ENCODE data around the gene DTNB. TPM values are rescaled to one million over a fixed set of nuclear protein-coding genes. Genes with fewer than 3 reads are reported as not detected.

Gene DTNB
- total and polyA plus RNA-seq, 7 donors = 2.4 to 7.8 (median 4.8) TPM

DNA sequence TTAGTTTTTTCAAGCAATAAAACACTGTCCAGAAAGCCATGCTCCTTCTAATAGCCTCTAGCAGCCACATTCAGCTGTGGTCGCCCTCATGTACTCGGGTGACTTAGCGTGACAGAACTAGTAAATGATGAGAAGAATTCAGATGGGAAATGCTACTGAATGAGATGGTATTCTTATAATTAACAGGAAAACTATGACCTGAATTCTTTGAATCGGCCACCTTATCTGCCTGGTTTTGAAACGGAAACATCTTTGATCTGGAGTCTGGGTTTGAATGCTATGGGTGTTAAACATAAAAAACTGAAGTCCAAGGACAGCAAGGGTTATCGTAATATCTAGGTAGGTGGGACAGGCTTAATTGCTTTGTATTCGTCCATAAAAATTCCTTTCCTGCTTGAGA, 192.8 kb downstream of the DTNB start:
- H3K9me3 ChIP-seq = peaks cover 0 to 5% (median under 1%) of the 10 kb centered on the region in 4 donors
- TF ChIP-seq POLR2A (IDR thresholded peaks at IDR 0.05) = no peak
- TF ChIP-seq, protein P1, sequence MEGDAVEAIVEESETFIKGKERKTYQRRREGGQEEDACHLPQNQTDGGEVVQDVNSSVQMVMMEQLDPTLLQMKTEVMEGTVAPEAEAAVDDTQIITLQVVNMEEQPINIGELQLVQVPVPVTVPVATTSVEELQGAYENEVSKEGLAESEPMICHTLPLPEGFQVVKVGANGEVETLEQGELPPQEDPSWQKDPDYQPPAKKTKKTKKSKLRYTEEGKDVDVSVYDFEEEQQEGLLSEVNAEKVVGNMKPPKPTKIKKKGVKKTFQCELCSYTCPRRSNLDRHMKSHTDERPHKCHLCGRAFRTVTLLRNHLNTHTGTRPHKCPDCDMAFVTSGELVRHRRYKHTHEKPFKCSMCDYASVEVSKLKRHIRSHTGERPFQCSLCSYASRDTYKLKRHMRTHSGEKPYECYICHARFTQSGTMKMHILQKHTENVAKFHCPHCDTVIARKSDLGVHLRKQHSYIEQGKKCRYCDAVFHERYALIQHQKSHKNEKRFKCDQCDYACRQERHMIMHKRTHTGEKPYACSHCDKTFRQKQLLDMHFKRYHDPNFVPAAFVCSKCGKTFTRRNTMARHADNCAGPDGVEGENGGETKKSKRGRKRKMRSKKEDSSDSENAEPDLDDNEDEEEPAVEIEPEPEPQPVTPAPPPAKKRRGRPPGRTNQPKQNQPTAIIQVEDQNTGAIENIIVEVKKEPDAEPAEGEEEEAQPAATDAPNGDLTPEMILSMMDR (IDR thresholded peaks at IDR 0.05) = no peak
- no peak for TF ChIP-seq POLR2AphosphoS5 (IDR thresholded peaks at IDR 0.05)
- no peak overlapping the region for H3K27ac ChIP-seq
- H3K36me3 ChIP-seq = no peaks in the 10 kb centered on the region
- no peak for DNase-seq
- intact Hi-C loops (cut with DNase I) = no loop called here
- no peak overlapping the region for H3K4me3 ChIP-seq
- 27 to 76% methylated on average over 7 of the region's 7 CpGs for WGBS, 2 donors
- no peaks in the 10 kb centered on the region for H3K27me3 ChIP-seq
- no peaks in the 10 kb centered on the region for H3K4me1 ChIP-seq

DNA sequence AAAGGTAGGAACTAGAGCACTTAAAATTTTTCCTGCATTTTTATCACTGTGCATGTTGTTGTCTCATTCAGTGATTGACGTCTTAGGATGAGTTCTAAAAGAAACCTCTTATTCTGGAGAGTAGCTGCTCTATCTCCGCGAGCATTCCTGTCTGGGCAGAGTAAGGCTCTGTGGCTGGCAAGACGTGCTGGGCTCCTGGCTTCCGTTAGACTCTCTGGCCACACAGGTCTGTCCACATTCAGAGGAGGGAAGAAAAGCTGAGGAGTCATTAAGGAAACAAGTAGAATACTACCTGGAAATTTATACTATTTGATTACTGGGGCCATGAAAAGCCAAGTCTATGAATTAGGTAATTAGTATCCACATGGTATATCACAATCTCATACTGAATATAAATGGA, 193.6 kb downstream of the DTNB start:
- Histone ChIP-seq H3K4me3 (no peak overlapping the region), H3K9me3 (peaks cover 0 to 6% (median 4%) of the 10 kb centered on the region in 4 donors), H3K27ac (no peak overlapping the region), H3K4me1 (no peaks in the 10 kb centered on the region), H3K27me3 (no peaks in the 10 kb centered on the region), H3K36me3 (no peaks in the 10 kb centered on the region)
- TF ChIP-seq POLR2A (IDR thresholded peaks at IDR 0.05) (no peak), POLR2AphosphoS5 (IDR thresholded peaks at IDR 0.05) (no peak), EP300 (IDR thresholded peaks at IDR 0.05) (no peak)
- TF ChIP-seq, protein P1 (IDR thresholded peaks at IDR 0.05) = no peak
- intact Hi-C loops (cut with DNase I) = no loop called here
- no peak for DNase-seq
- 91 to 95% methylated on average over 5 of the region's 5 CpGs for WGBS, 2 donors

DNA sequence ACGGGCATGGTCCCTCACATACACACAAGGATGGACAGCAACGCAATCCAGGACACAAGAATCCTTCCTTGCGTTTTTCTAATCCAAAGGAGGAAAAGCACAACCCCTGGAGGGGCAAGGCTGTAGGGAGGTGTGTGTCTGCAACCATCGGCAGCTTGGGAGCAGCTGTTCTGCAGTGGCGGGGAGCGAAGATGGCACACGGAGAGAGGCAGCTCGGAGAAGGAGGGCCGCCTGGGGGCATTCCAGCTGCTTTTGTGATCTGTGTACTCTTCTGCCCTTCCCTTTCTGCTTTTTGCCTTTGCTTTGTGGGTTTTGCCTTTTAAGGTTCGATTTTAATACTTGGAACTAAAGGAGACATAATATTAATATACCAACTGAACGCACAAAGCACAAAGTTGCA, 194.6 kb downstream of the DTNB start:
- H3K27me3 ChIP-seq = no peaks in the 10 kb centered on the region
- intact Hi-C loops (cut with DNase I) = no loop called here
- TF ChIP-seq, protein P1 (IDR thresholded peaks at IDR 0.05) = no peak
- no peak for TF ChIP-seq POLR2A (IDR thresholded peaks at IDR 0.05)
- TF ChIP-seq POLR2AphosphoS5 (IDR thresholded peaks at IDR 0.05) = no peak
- no peak for TF ChIP-seq EP300 (IDR thresholded peaks at IDR 0.05)
- no peak overlapping the region for H3K4me3 ChIP-seq
- no peaks in the 10 kb centered on the region for H3K36me3 ChIP-seq
- peaks cover 0 to 6% (median 4%) of the 10 kb centered on the region in 4 donors for H3K9me3 ChIP-seq
- H3K27ac ChIP-seq = no peak overlapping the region
- DNase-seq = no peak
- H3K4me1 ChIP-seq = no peaks in the 10 kb centered on the region
- WGBS, 2 donors = 92 to 93% methylated on average over 11 of the region's 11 CpGs

DNA sequence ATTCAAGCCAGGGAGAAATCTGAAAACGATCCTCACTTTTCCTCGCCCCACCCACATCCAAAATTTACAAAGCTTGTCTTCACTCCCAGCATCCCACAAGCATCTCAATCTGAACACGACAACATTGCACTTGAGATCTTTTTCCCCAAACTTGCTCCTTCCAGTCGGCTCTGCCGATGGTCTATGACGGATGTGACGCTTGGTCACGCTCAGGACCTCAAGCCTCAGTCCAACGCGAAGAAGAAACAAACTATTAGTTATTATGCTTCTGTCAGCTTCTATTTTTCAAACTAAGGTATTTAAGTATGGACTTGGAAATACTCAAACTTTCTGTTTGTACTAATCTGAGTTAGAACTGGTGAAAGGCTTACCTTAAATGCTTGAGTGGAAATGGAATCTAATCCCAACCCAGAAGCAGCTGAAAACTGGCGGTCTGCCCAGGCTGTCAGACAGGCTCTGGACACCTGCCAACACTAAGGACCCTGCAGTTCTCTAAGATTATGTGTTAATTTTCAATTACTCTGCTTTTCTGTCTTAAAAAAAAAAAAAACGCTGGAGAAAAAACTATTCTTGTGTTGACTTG, 199.5 kb downstream of the DTNB start:
- WGBS, 2 donors = 79 to 85% methylated on average over 12 of the region's 12 CpGs
- Histone ChIP-seq H3K4me1 (no peaks in the 10 kb centered on the region), H3K4me3 (no peak overlapping the region), H3K27me3 (no peaks in the 10 kb centered on the region), H3K27ac (no peak overlapping the region), H3K9me3 (peaks cover 0 to 6% (median 4%) of the 10 kb centered on the region in 4 donors), H3K36me3 (no peaks in the 10 kb centered on the region)
- TF ChIP-seq, protein P1 (IDR thresholded peaks at IDR 0.05) = no peak
- TF ChIP-seq POLR2AphosphoS5 (IDR thresholded peaks at IDR 0.05) (no peak), POLR2A (IDR thresholded peaks at IDR 0.05) (no peak), EP300 (IDR thresholded peaks at IDR 0.05) (no peak)
- intact Hi-C loops (cut with DNase I) = no loop called here
- no peak for DNase-seq

DNA sequence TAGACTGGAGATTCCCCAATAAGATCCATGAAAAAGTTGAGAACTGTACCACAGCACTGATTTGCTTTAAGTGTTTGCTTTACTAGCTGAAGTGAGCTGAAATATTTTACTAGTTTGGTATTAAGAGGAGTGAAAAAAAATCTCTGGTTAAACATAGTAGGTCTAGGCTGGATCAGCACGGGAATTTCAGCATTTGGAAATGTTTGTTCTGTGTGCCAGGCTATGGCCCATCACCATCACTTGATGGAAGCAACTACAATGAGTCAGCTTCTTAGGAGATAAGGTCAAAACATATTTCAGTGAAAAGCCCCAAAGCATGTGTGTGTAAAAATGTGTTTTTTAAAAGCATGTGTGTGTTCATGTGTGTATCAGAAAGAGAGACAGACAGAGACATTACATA, 200.2 kb downstream of the DTNB start:
- no peak overlapping the region for H3K27ac ChIP-seq
- DNase-seq = no peak
- no peaks in the 10 kb centered on the region for H3K36me3 ChIP-seq
- no peak overlapping the region for H3K4me3 ChIP-seq
- 67 to 77% methylated on average over 1 of the region's 1 CpG for WGBS, 2 donors
- H3K27me3 ChIP-seq = no peaks in the 10 kb centered on the region
- TF ChIP-seq POLR2AphosphoS5 (IDR thresholded peaks at IDR 0.05) (no peak), POLR2A (IDR thresholded peaks at IDR 0.05) (no peak), EP300 (IDR thresholded peaks at IDR 0.05) (no peak)
- TF ChIP-seq, protein P1 (IDR thresholded peaks at IDR 0.05) = no peak
- H3K4me1 ChIP-seq = no peaks in the 10 kb centered on the region
- peaks cover 0 to 6% (median 4%) of the 10 kb centered on the region in 4 donors for H3K9me3 ChIP-seq
- intact Hi-C loops (cut with DNase I) = no loop called here
